ENCODE measurements around the gene STRBP. TPM values are rescaled to one million over a fixed set of nuclear protein-coding genes. Genes with fewer than 3 reads are reported as not detected.
"Not testable (repeated sequence)": the region's sequence is repeated elsewhere in the genome, so short reads cannot be mapped to it uniquely, and the experiment has no call there.

STRBP gene
- total RNA-seq, 1 experiment from 2014 or later: 39.9 TPM

- DNase-seq: peak; percentile 66 to 68
- Histone ChIP-seq H3K9me3 (ENCODE audit: insufficient read depth, low read depth) (no peaks in the 10 kb centered on the region), H3K27ac (no peak overlapping the region), H3K79me2 (ENCODE audit: low read depth) (no peaks in the 10 kb centered on the region), H4K20me1 (ENCODE audit: insufficient read depth) (no peaks in the 10 kb centered on the region), H3K9me2 (ENCODE audit: insufficient read depth) (no peaks in the 10 kb centered on the region), H3K4me2 (peak overlapping the region; percentile 74), H3K4me3 (peak overlapping the region; percentile 41), H3K27me3 (ENCODE audit: insufficient read depth, low read depth) (no peaks in the 10 kb centered on the region), H3F3A (ENCODE audit: insufficient read depth, low read depth) (no peaks in the 10 kb centered on the region), H3K36me3 (ENCODE audit: low read depth) (no peaks in the 10 kb centered on the region), H2AFZ (peak overlapping the region; percentile 55), H3K4me1 (replicated peaks; ENCODE audit: insufficient read depth) (peaks cover 18% of the 10 kb centered on the region)
- no peak for TF ChIP-seq EZH2 (IDR thresholded peaks at IDR 0.05; ENCODE audit: low read depth)
- no peak for TF ChIP-seq CTCF (conservative IDR thresholded peaks at IDR 0.05)
- intact Hi-C loops (cut with micrococcal nuclease; ENCODE audit: unreplicated experiment): no loop called here
- ChIA-PET CTCF (interaction anchor here (0.6 to 1.0 kb wide), 3 partner anchors 13 to 182 kb away, joined by 3 to 13 read pairs (median 5); no protein-coding TSS in a partner anchor), POLR2A (ENCODE audit: unreplicated experiment) (interaction anchor here (0.5 to 0.6 kb wide), 2 partner anchors 370 to 675 kb away, joined by 3 to 4 read pairs; no protein-coding TSS in a partner anchor)
- no TSS peak for BruUV-seq (replicated peaks)
Measured at GRCh38 chr9:123282362-123283047, 14.1 kb upstream of the STRBP start.

DNA sequence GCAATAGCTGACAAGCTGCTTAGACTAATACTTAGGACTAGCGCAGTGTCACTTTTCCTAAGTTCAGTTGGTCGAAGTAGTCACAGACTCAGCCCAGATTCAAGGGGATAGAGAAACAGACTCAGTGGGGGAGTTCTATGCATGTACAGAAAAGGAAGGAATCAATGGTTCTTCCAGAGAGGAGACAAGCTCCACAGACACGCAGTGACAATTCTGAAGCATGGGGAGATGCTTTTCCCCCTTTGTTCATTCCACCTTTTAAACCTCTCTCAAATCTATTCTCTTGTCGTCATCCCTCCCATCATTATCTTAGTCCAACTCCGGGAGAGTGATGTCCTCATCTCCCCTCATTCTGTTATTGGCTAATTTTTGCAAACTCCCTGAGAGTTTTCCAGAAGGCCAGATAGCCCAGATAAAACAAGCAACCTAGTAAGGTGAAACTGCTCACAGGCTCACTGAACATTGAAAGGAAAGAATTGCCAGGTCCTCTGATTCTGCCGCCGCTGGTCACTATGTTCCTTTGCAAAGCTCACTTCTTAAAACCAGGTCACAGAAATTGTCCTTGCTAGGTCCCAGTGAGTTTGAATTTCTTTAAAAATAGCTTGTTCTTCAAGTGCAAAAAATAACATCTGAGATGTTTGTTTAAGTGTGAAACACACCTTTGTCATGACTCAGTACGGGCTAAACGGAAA, 13.4 kb upstream of the STRBP start:
- peak overlapping the region; percentile 74 for H3K4me2 ChIP-seq
- POLR2A ChIA-PET (ENCODE audit: unreplicated experiment): interaction anchor here (0.5 to 0.6 kb wide), 2 partner anchors 369 to 676 kb away, joined by 3 to 4 read pairs; no protein-coding TSS in a partner anchor

GRCh38 chr9:123278879-123279493, 10.6 kb upstream of the STRBP start:
- H3K27ac ChIP-seq; H3K79me2 ChIP-seq (ENCODE audit: low read depth); H3K9me3 ChIP-seq (ENCODE audit: insufficient read depth, low read depth); CTCF ChIA-PET; H3F3A ChIP-seq (ENCODE audit: insufficient read depth, low read depth); H3K27me3 ChIP-seq (ENCODE audit: insufficient read depth, low read depth); H3K4me2 ChIP-seq; H4K20me1 ChIP-seq (ENCODE audit: insufficient read depth); H3K36me3 ChIP-seq (ENCODE audit: low read depth); H2AFZ ChIP-seq; DNase-seq; H3K4me3 ChIP-seq; intact Hi-C loops (cut with micrococcal nuclease; ENCODE audit: unreplicated experiment); POLR2A ChIA-PET (ENCODE audit: unreplicated experiment); BruUV-seq (replicated peaks); H3K9me2 ChIP-seq (ENCODE audit: insufficient read depth): not testable (repeated sequence)
- peaks cover 18% of the 10 kb centered on the region for H3K4me1 ChIP-seq (replicated peaks; ENCODE audit: insufficient read depth)

More for the DNA sequence above, 13.4 kb upstream of the STRBP start:
- intact Hi-C loops (cut with micrococcal nuclease; ENCODE audit: unreplicated experiment): no loop called here
- H3K79me2 ChIP-seq (ENCODE audit: low read depth): no peaks in the 10 kb centered on the region
- CTCF ChIA-PET: interaction anchor here (0.6 to 1.0 kb wide), 3 partner anchors 13 to 181 kb away, joined by 3 to 13 read pairs (median 5); no protein-coding TSS in a partner anchor
- no peaks in the 10 kb centered on the region for H3K36me3 ChIP-seq (ENCODE audit: low read depth)
- no peak for DNase-seq
- no peaks in the 10 kb centered on the region for H3K9me3 ChIP-seq (ENCODE audit: insufficient read depth, low read depth)
- no TSS peak for BruUV-seq (replicated peaks)
- no peaks in the 10 kb centered on the region for H3F3A ChIP-seq (ENCODE audit: insufficient read depth, low read depth)
- peaks cover 18% of the 10 kb centered on the region for H3K4me1 ChIP-seq (replicated peaks; ENCODE audit: insufficient read depth)
- no peaks in the 10 kb centered on the region for H4K20me1 ChIP-seq (ENCODE audit: insufficient read depth)
- peak overlapping the region; percentile 55 for H2AFZ ChIP-seq
- TF ChIP-seq CTCF (conservative IDR thresholded peaks at IDR 0.05): no peak
- no peaks in the 10 kb centered on the region for H3K27me3 ChIP-seq (ENCODE audit: insufficient read depth, low read depth)
- H3K9me2 ChIP-seq (ENCODE audit: insufficient read depth): no peaks in the 10 kb centered on the region
- peak overlapping the region; percentile 41 for H3K4me3 ChIP-seq
- no peak overlapping the region for H3K27ac ChIP-seq

Data from PC-9 (cell line).